IMR-90 (cell line): ENCODE data around the gene VPS18. TPM values are rescaled to one million over a fixed set of nuclear protein-coding genes. Genes with fewer than 3 reads are reported as not detected.

Experiments
- ATAC-seq: fragments of 200-7000 bp; cut with Tn5 transposase; 2 replicates; pipeline ENCODE4 v1.9.1; 2020; ENCODE audit warnings: low read depth, mild to moderate bottlenecking, moderate library complexity
- BruUV-seq: library from RNA; stranded (reverse); fragments of 400-500 nt; replicated peaks from 2 replicates; lab custom pipeline; 2021; lab: Mats Ljungman, UMichigan
- CTCF ChIA-PET: fragments of 300-600 bp; formaldehyde crosslinking; extraction: SDS; loops from one replicate; lab custom pipeline; 2021; ENCODE audit warnings: antibody characterized with exemption; lab: Yijun Ruan, JAX
- POLR2A ChIA-PET: fragments of 300-600 bp; sonication (Branson Sonifier 250); formaldehyde crosslinking; loops from one replicate; lab custom pipeline; 2022; ENCODE audit warnings: antibody characterized with exemption; ENCODE audit not compliant: unreplicated experiment; lab: Charles Lee
- DNase-seq: peaks from one replicate; pipeline ENCODE4 v3.0.0; 2013
- H2AFZ ChIP-seq: replicated peaks from 2 replicates; pipeline ENCODE3; 2013; ENCODE audit warnings: low read length, mild to moderate bottlenecking; ENCODE audit not compliant: poor library complexity
- H2AK5ac ChIP-seq: 2 replicates; pipeline ENCODE4 v1.6.1; 2013; ENCODE audit warnings: low read depth, low read length, inconsistent platforms
- H2AK9ac ChIP-seq: replicated peaks from 2 replicates; pipeline ENCODE3; 2013; ENCODE audit warnings: mild to moderate bottlenecking, low read depth, low read length, moderate library complexity; ENCODE audit not compliant: poor library complexity
- H2BK120ac ChIP-seq: 2 replicates; pipeline ENCODE4 v1.6.1; 2013; ENCODE audit warnings: low read depth, low read length, inconsistent platforms
- H2BK15ac ChIP-seq: 3 replicates; pipeline ENCODE4 v1.6.1; 2013; ENCODE audit warnings: low read depth, low read length, inconsistent platforms
- H2BK20ac ChIP-seq: 2 replicates; pipeline ENCODE4 v1.6.1; 2013; ENCODE audit warnings: low read depth, mild to moderate bottlenecking, inconsistent platforms, low read length, moderate library complexity
- H2BK5ac ChIP-seq: 2 replicates; pipeline ENCODE4 v1.6.1; 2013; ENCODE audit warnings: mild to moderate bottlenecking, low read depth, low read length, inconsistent platforms; ENCODE audit not compliant: poor library complexity, severe bottlenecking
- H3K14ac ChIP-seq: replicated peaks from 2 replicates; pipeline ENCODE4 v1.6.1; 2013; ENCODE audit warnings: low read depth, low read length, inconsistent platforms
- H3K18ac ChIP-seq: 2 replicates; pipeline ENCODE4 v1.6.1; 2013; ENCODE audit warnings: low read depth, low read length, control low read depth
- H3K23ac ChIP-seq: 2 replicates; pipeline ENCODE4 v1.6.1; 2013; ENCODE audit warnings: low read depth, low read length, inconsistent platforms
- H3K27ac ChIP-seq: 2 replicates; pipeline ENCODE4 v1.5.1; 2013; ENCODE audit warnings: mild to moderate bottlenecking, control low read depth, low read length; ENCODE audit not compliant: insufficient read depth
- H3K27me3 ChIP-seq: 2 replicates; pipeline ENCODE4 v1.6.1; 2013; ENCODE audit warnings: low read length; ENCODE audit not compliant: control insufficient read depth, insufficient read depth
- H3K36me3 ChIP-seq: 2 replicates; pipeline ENCODE4 v1.6.1; 2013; ENCODE audit warnings: low read length, mixed read lengths; ENCODE audit not compliant: control insufficient read depth, insufficient read depth
- H3K4ac ChIP-seq: 2 replicates; pipeline ENCODE4 v1.6.1; 2013; ENCODE audit warnings: low read depth, low read length, inconsistent platforms
- H3K4me1 ChIP-seq: 2 replicates; pipeline ENCODE4 v1.6.1; 2013; ENCODE audit warnings: low read length, mixed read lengths; ENCODE audit not compliant: control insufficient read depth, insufficient read depth
- H3K4me2 ChIP-seq: 2 replicates; pipeline ENCODE4 v1.6.1; 2013; ENCODE audit warnings: low read depth, mild to moderate bottlenecking, control low read depth, low read length, moderate library complexity
- H3K4me3 ChIP-seq: 2 replicates; pipeline ENCODE4 v1.5.1; 2013; ENCODE audit warnings: low read depth, mild to moderate bottlenecking, control low read depth, low read length, moderate library complexity; ENCODE audit not compliant: insufficient read depth
- H3K56ac ChIP-seq: 2 replicates; pipeline ENCODE4 v1.6.1; 2013; ENCODE audit warnings: low read length, inconsistent platforms; ENCODE audit not compliant: insufficient read depth; ENCODE audit errors: extremely low read depth
- H3K79me1 ChIP-seq, 2 experiments: 2 replicates each; pipeline ENCODE4 v1.6.1; 2013; ENCODE audit warnings: low read length in 2 of 2, inconsistent platforms in 1 of 2, low read depth in 1 of 2
- H3K9ac ChIP-seq: 2 replicates; pipeline ENCODE4 v1.6.1; 2013; ENCODE audit warnings: low read depth, low read length, control low read depth
- H3K9me1 ChIP-seq: 2 replicates; pipeline ENCODE4 v1.6.1; 2013; ENCODE audit warnings: low read length, inconsistent platforms; ENCODE audit not compliant: insufficient read depth
- H3K9me3 ChIP-seq: 2 replicates; pipeline ENCODE4 v1.6.1; 2013; ENCODE audit warnings: low read length; ENCODE audit not compliant: control insufficient read depth, insufficient read depth
- H4K20me1 ChIP-seq: 2 replicates; pipeline ENCODE4 v1.6.1; 2013; ENCODE audit warnings: low read length, inconsistent platforms; ENCODE audit not compliant: insufficient read depth
- H4K5ac ChIP-seq: 2 replicates; pipeline ENCODE4 v1.6.1; 2013; ENCODE audit warnings: mild to moderate bottlenecking, low read depth, low read length, control low read depth
- H4K8ac ChIP-seq, 2 experiments: 2 replicates each; pipeline ENCODE4 v1.6.1; 2013; ENCODE audit warnings: low read depth in 2 of 2, low read length in 2 of 2, control low read depth in 1 of 2, inconsistent platforms in 1 of 2
- H4K91ac ChIP-seq: 2 replicates; pipeline ENCODE4 v1.6.1; 2013; ENCODE audit warnings: low read depth, low read length, inconsistent platforms; ENCODE audit not compliant: insufficient read depth
- CEBPB ChIP-seq: IDR thresholded peaks from 2 replicates; pipeline ENCODE4 v1.6.1; 2012; ENCODE audit warnings: low read depth, low read length, improper control_type of control experiment
- FOS ChIP-seq: fragments of 150-350 bp; IDR thresholded peaks from 2 replicates; pipeline ENCODE4 v1.6.1; 2016; ENCODE audit warnings: low read depth, low read length
- MAFK ChIP-seq: IDR thresholded peaks from 2 replicates; pipeline ENCODE4 v1.6.1; 2012; ENCODE audit warnings: low read depth, low read length, improper control_type of control experiment
- MXI1 ChIP-seq: IDR thresholded peaks from 2 replicates; pipeline ENCODE4 v1.6.1; 2012; ENCODE audit warnings: low read depth, mild to moderate bottlenecking, low read length, moderate library complexity, borderline replicate concordance
- POLR2A ChIP-seq: IDR thresholded peaks from 2 replicates; pipeline ENCODE4 v1.6.1; 2012; ENCODE audit warnings: mild to moderate bottlenecking, low read depth, low read length
- RAD21 ChIP-seq: IDR thresholded peaks from 2 replicates; pipeline ENCODE4 v1.6.1; 2012; ENCODE audit warnings: low read length, improper control_type of control experiment
- RFX5 ChIP-seq: IDR thresholded peaks from 2 replicates; pipeline ENCODE4 v1.8.0; 2012; ENCODE audit warnings: low read depth, mild to moderate bottlenecking, low read length, moderate library complexity
- SMC3 ChIP-seq: fragments of 150-350 bp; IDR thresholded peaks from 2 replicates; pipeline ENCODE4 v1.6.1; 2016; ENCODE audit warnings: low read depth, mild to moderate bottlenecking, antibody characterized with exemption, low read length, moderate library complexity
- WGBS, 2 experiments: methylation state at CpG; one replicate each; pipeline versions ENCODE4 v1.1.5 to v1.1.7; 2013; ENCODE audit warnings: missing lambda C conversion rate in 2 of 2; ENCODE audit not compliant: insufficient read length in 1 of 2; ENCODE audit errors: extremely low coverage in 2 of 2; 5-methylcytosine and 5-hydroxymethylcytosine counted together
- dilution Hi-C: fragments of 300-500 bp; cut with HindIII; formaldehyde crosslinking; loops from one replicate; pipeline ENCODE4 v1.14.3; 2018; ENCODE audit warnings: low sequenced_read_pairs; ENCODE audit not compliant: unreplicated experiment
- in situ Hi-C: fragments of 300-500 bp; cut with MboI; formaldehyde crosslinking; loops from 3 replicates; pipeline ENCODE4 v1.14.3; 2019; ENCODE audit warnings: low sequenced_read_pairs, inconsistent platforms, mixed read lengths
- intact Hi-C: fragments of 100-400 bp; cut with micrococcal nuclease; formaldehyde crosslinking; loops from 2 replicates; pipeline ENCODE4 v1.10.0; 2022
- polyA plus RNA-seq, 3 experiments: library from polyadenylated mRNA; depleted of rRNA; stranded (reverse); fragments of >200 nt; gene quantifications; 2 replicates each; pipeline ENCODE4 v1.2.3, GENCODE V29; 2012; ENCODE audit warnings: low replicate concordance in 1 of 3
- total RNA-seq: library from RNA; depleted of rRNA; stranded (reverse); fragments of >200 nt; gene quantifications from 2 replicates; pipeline ENCODE4 v1.2.3, GENCODE V29; 2012
- TF ChIP-seq, protein P1 (sequence below): fragments of 150-350 bp; IDR thresholded peaks from 2 replicates; pipeline ENCODE4 v1.6.1; 2017; ENCODE audit warnings: mild to moderate bottlenecking, antibody characterized with exemption, low read length, low read depth
- TF ChIP-seq, protein P2 (sequence below): conservative IDR thresholded peaks from 2 replicates; pipeline ENCODE4 v1.5.1; 2012; ENCODE audit warnings: mild to moderate bottlenecking, low read depth, low read length, improper control_type of control experiment

VPS18 gene
- total and polyA plus RNA-seq, 2 of the 4 experiments (the other 2 are of a cell fraction), result 19.3 to 32.3 TPM

DNA sequence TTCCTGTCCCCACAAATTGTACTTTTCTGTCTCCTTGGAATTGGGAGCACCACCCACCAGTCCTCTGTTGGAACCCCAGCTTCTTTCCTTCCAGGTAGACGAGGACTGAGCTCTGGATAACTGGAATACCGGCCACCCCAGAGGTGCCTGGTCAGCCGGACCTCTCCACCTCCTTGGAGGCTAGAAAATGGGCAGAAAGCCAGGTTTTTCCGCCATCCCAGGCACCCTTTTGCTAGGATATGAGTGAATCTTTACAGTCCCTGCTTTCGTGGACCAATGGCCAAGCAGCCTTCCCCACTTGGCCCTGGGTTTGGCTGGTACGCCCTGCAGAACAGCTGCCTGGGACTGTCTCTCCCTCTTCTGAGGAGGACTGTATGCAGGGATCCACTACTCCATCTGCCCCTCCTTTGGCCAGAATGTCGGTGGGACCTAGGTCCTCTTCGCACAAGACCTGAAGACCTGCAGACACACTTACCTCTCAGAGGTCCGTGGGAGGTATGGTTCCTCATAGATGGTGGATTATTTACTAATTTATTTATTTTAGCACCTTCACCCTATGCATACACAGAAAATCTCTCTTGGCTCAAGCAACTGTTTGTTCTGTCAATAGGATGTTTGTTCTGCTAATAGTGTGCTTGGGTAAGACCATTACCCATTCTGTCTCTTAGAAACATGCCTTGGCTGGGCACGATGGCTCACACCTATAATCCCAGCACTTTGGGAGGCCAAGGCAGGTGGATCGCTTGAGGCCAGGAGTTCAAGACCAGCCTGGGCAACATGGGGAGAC is 50.5 kb downstream of the VPS18 start (continued):
- TF ChIP-seq, protein P1, sequence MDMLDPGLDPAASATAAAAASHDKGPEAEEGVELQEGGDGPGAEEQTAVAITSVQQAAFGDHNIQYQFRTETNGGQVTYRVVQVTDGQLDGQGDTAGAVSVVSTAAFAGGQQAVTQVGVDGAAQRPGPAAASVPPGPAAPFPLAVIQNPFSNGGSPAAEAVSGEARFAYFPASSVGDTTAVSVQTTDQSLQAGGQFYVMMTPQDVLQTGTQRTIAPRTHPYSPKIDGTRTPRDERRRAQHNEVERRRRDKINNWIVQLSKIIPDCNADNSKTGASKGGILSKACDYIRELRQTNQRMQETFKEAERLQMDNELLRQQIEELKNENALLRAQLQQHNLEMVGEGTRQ, result no peak

DNA sequence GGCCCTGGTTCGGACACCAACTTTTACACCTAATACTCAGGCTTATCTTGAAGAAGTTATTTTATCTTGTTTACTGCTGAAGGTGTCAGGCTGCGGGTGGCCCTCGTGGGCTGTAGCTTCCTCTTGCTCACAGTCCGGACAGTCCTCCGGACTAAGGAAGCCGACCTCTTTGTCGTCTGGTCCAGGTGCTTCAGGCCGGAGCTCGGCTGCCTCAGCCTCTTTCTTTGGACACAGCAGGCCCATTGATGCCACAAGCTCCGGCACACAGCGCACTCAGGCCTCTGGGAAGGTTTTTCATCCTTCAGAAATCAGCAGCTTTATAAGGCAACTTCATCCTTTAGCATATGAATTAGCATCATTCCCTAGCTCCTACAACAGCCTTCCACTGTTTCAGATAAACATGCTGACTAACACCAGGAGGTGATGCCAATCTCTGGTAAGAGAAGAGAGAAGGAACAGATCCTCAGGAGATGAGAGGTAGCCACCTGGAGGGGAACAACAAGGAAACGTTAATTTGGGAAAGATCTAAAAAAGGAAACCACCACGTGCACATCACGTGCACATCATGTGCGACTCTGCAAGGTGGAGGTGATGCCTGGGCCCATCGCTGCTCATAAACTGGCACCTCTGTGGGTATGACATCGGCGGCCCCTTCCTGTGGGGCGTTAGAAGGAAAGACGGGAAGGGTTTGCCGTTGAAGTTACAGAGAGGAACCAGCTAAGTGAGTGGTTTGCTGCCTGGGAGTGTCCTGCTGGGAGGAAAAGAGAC is 54.6 kb downstream of the VPS18 start:
- Histone ChIP-seq H3K9me3 (no peaks in the 10 kb centered on the region), H4K20me1 (peaks cover 5% of the 10 kb centered on the region; the same call in 1 of the 2 replicates), H3K9ac (no peak overlapping the region), H3K18ac (no peak overlapping the region), H3K27me3 (no peaks in the 10 kb centered on the region), H3K4me3 (no peak overlapping the region), H3K4me1 (peaks cover 6% of the 10 kb centered on the region), H2AK9ac (no peak overlapping the region), H4K91ac (no peak overlapping the region; the same call in 1 of the 2 replicates), H3K79me1 (peaks cover 3 to 19% of the 10 kb centered on the region in 2 experiments; a peak in 3 of 4 replicates), H2BK120ac (no peak overlapping the region), H2AK5ac (no peak overlapping the region), H3K56ac (no peak overlapping the region), H3K14ac (no peak overlapping the region), H4K5ac (no peak overlapping the region), H3K36me3 (no peaks in the 10 kb centered on the region), H2AFZ (peak overlapping the region; percentile 17), H3K9me1 (0 out of 2 replicates have a peak, but pooled peaks cover 4% of the 10 kb centered on the region), H4K8ac (no peak overlapping the region), H3K4me2 (no peak overlapping the region), H2BK15ac (no peak overlapping the region), H3K23ac (no peak overlapping the region), H3K4ac (no peak overlapping the region), H2BK5ac (no peak overlapping the region), H2BK20ac (peak overlapping the region; percentile 33; the same call in 1 of the 2 replicates), H3K27ac (no peak overlapping the region)
- in situ Hi-C loops, result no loop called here
- DNase-seq (no peak), ATAC-seq (no peak)
- intact Hi-C loops, result no loop called here
- ChIA-PET CTCF (no interaction called here), POLR2A (no interaction called here)
- dilution Hi-C loops, result no loop called here
- BruUV-seq, result no TSS peak
- WGBS, 2 experiments, result 73% methylated on average over 15 of the region's 21 CpGs; no CpG with 5 or more reads in 1 of the 2 experiments
- TF ChIP-seq SMC3 (no peak), CEBPB (no peak), FOS (no peak), MAFK (no peak), MXI1 (no peak), POLR2A (no peak), RFX5 (no peak), RAD21 (no peak)
- TF ChIP-seq, protein P2, sequence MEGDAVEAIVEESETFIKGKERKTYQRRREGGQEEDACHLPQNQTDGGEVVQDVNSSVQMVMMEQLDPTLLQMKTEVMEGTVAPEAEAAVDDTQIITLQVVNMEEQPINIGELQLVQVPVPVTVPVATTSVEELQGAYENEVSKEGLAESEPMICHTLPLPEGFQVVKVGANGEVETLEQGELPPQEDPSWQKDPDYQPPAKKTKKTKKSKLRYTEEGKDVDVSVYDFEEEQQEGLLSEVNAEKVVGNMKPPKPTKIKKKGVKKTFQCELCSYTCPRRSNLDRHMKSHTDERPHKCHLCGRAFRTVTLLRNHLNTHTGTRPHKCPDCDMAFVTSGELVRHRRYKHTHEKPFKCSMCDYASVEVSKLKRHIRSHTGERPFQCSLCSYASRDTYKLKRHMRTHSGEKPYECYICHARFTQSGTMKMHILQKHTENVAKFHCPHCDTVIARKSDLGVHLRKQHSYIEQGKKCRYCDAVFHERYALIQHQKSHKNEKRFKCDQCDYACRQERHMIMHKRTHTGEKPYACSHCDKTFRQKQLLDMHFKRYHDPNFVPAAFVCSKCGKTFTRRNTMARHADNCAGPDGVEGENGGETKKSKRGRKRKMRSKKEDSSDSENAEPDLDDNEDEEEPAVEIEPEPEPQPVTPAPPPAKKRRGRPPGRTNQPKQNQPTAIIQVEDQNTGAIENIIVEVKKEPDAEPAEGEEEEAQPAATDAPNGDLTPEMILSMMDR, result no peak
- TF ChIP-seq, protein P1, result no peak
